Smooth muscle cell (in vitro differentiated cells): ENCODE data around the gene USB1. TPM values are rescaled to one million over a fixed set of nuclear protein-coding genes. Genes with fewer than 3 reads are reported as not detected.

Experiments
- DNase-seq: peaks from one replicate; lab custom pipeline; 2025; ENCODE audit not compliant: unreplicated experiment; lab: John Stamatoyannopoulos, UW
- H2AFZ ChIP-seq: fragments of 200-600 bp; sonication (generic); 2 replicates; pipeline ENCODE4 v1.6.0; 2016; ENCODE audit warnings: antibody characterized with exemption, low read depth, mild to moderate bottlenecking
- H3F3A ChIP-seq: fragments of 200-600 bp; sonication (generic); 2 replicates; pipeline ENCODE4 v1.6.0; 2017; ENCODE audit warnings: antibody characterized with exemption, low read depth
- H3K27ac ChIP-seq: fragments of 200-600 bp; sonication (generic); 2 replicates; pipeline ENCODE4 v1.5.1; 2016; ENCODE audit warnings: low read depth, mild to moderate bottlenecking
- H3K27me3 ChIP-seq: fragments of 200-600 bp; sonication (generic); 2 replicates; pipeline ENCODE4 v1.6.1; 2016; ENCODE audit warnings: low read depth, mild to moderate bottlenecking
- H3K36me3 ChIP-seq: fragments of 200-600 bp; sonication (generic); 2 replicates; pipeline ENCODE4 v1.5.1; 2016; ENCODE audit warnings: low read depth
- H3K4me1 ChIP-seq: fragments of 200-600 bp; sonication (generic); 2 replicates; pipeline ENCODE4 v1.5.1; 2016; ENCODE audit warnings: low read depth
- H3K4me2 ChIP-seq: fragments of 200-600 bp; sonication (generic); 2 replicates; pipeline ENCODE4 v1.6.0; 2016; ENCODE audit warnings: mild to moderate bottlenecking
- H3K4me3 ChIP-seq: fragments of 200-600 bp; sonication (generic); 2 replicates; pipeline ENCODE4 v1.5.1; 2016; ENCODE audit warnings: mild to moderate bottlenecking
- H3K79me2 ChIP-seq: fragments of 200-600 bp; sonication (generic); 2 replicates; pipeline ENCODE4 v1.6.0; 2016; ENCODE audit warnings: low read depth, mild to moderate bottlenecking
- H3K9ac ChIP-seq: fragments of 200-600 bp; sonication (generic); 2 replicates; pipeline ENCODE4 v1.6.0; 2016; ENCODE audit warnings: low read depth
- H3K9me3 ChIP-seq: fragments of 200-600 bp; sonication (generic); replicated peaks from 2 replicates; pipeline ENCODE4 v1.5.1; 2016; ENCODE audit warnings: low read depth
- H4K20me1 ChIP-seq: fragments of 200-600 bp; sonication (generic); 2 replicates; pipeline ENCODE4 v1.6.0; 2016; ENCODE audit warnings: low read depth
- WGBS: methylation state at CpG from one replicate; pipeline ENCODE4 v1.1.7; 2016; ENCODE audit warnings: low lambda C conversion rate; 5-methylcytosine and 5-hydroxymethylcytosine counted together
- polyA plus RNA-seq: library from polyadenylated mRNA; unstranded; fragments of >200 nt; fragmentation: Nextera tagmentation; extraction: Ambion mirVana; gene quantifications from 2 replicates; pipeline ENCODE4 v1.2.1, GENCODE V29; 2016
- total RNA-seq: library from RNA; depleted of rRNA; stranded (reverse); fragments of >200 nt; gene quantifications from 2 replicates; pipeline ENCODE4 v1.2.3, GENCODE V29; 2014
- TF ChIP-seq, protein P1 (sequence below): fragments of 200-600 bp; sonication (generic); IDR thresholded peaks from 2 replicates; pipeline ENCODE4 v1.5.1; 2017; ENCODE audit warnings: borderline replicate concordance, mild to moderate bottlenecking, antibody characterized with exemption; ENCODE audit not compliant: insufficient read depth, poor library complexity, severe bottlenecking

The USB1 gene
- total and polyA plus RNA-seq, 2 experiments from 2014 or later = 26.9 to 56.6 TPM

DNA sequence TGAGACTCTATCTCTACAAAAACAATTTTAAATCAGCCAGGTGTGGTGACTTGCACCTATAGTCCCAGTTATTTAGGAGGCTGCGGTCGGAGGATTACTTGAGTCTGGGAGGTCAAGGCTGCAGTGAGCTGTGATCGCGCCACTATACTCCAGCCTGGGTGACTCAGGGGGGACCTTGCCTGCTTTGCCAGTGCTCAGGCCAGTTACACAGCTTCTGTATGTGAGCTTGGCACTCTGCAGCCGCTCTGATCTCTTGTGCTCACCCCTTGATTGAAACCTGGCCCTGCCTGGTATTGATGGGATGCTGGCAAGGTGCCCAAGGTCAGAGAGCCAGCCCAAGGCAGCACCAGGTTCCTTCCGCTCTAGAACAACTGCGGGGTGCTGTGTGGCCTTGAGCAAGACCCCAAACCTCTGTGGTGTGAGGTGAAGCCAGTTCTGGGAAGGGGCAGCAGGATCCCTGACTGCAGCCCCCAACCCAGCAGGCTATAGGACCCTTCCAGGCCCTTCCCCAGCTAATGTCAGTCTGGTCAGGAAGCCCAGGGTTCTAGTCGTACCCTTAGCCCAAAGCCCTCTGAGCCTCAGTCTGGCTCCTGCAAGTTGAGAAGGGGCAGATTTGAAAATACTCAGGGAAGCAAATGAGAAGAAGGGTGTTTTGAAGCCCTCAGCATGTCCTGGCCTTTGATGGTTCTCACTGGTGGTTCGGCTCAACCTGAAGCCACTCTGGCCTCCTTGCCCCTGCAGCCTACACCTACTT, 43.2 kb downstream of the USB1 start:
- H3F3A ChIP-seq = no peaks in the 10 kb centered on the region
- TF ChIP-seq, protein P1, sequence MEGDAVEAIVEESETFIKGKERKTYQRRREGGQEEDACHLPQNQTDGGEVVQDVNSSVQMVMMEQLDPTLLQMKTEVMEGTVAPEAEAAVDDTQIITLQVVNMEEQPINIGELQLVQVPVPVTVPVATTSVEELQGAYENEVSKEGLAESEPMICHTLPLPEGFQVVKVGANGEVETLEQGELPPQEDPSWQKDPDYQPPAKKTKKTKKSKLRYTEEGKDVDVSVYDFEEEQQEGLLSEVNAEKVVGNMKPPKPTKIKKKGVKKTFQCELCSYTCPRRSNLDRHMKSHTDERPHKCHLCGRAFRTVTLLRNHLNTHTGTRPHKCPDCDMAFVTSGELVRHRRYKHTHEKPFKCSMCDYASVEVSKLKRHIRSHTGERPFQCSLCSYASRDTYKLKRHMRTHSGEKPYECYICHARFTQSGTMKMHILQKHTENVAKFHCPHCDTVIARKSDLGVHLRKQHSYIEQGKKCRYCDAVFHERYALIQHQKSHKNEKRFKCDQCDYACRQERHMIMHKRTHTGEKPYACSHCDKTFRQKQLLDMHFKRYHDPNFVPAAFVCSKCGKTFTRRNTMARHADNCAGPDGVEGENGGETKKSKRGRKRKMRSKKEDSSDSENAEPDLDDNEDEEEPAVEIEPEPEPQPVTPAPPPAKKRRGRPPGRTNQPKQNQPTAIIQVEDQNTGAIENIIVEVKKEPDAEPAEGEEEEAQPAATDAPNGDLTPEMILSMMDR = no peak

DNA sequence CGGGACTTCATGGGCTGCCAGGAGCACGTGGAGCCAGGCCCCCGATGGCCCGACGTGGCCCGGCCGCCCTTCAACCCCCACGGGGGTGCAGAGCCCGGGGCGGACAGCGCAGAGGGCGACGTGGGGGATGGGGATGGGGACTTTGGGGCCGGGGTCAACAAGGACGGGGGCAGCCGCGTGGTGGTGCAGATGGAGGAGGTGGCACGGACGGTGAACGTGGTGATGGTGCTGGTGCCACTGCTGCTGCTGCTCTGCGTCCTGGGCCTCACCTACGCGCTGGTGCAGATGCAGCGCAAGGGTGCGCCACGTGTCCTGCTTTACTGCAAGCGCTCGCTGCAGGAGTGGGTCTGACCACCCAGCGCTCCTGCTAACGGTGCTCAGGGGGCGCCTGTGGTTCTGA, 43.9 kb downstream of the USB1 start:
- no peak for DNase-seq
- Histone ChIP-seq H3K4me1 (no peaks in the 10 kb centered on the region), H3K4me3 (no peak overlapping the region), H2AFZ (no peak overlapping the region), H3F3A (no peaks in the 10 kb centered on the region), H4K20me1 (no peaks in the 10 kb centered on the region), H3K36me3 (no peaks in the 10 kb centered on the region), H3K9ac (no peak overlapping the region), H3K27me3 (no peaks in the 10 kb centered on the region), H3K4me2 (no peak overlapping the region), H3K9me3 (no peaks in the 10 kb centered on the region), H3K27ac (no peak overlapping the region), H3K79me2 (no peaks in the 10 kb centered on the region)
- TF ChIP-seq, protein P1 = no peak
- WGBS = 98% methylated on average over 16 of the region's 31 CpGs

More for the DNA sequence above, 43.2 kb downstream of the USB1 start:
- no peaks in the 10 kb centered on the region for H3K9me3 ChIP-seq
- H3K79me2 ChIP-seq = no peaks in the 10 kb centered on the region
- H2AFZ ChIP-seq = no peak overlapping the region
- no peaks in the 10 kb centered on the region for H3K27me3 ChIP-seq
- H3K27ac ChIP-seq = no peak overlapping the region
- H3K4me3 ChIP-seq = no peak overlapping the region
- no peak overlapping the region for H3K4me2 ChIP-seq
- H3K4me1 ChIP-seq = no peaks in the 10 kb centered on the region
- no peaks in the 10 kb centered on the region for H3K36me3 ChIP-seq
- 97% methylated on average over 9 of the region's 9 CpGs for WGBS
- H3K9ac ChIP-seq = no peak overlapping the region
- no peaks in the 10 kb centered on the region for H4K20me1 ChIP-seq
- no peak for DNase-seq

DNA sequence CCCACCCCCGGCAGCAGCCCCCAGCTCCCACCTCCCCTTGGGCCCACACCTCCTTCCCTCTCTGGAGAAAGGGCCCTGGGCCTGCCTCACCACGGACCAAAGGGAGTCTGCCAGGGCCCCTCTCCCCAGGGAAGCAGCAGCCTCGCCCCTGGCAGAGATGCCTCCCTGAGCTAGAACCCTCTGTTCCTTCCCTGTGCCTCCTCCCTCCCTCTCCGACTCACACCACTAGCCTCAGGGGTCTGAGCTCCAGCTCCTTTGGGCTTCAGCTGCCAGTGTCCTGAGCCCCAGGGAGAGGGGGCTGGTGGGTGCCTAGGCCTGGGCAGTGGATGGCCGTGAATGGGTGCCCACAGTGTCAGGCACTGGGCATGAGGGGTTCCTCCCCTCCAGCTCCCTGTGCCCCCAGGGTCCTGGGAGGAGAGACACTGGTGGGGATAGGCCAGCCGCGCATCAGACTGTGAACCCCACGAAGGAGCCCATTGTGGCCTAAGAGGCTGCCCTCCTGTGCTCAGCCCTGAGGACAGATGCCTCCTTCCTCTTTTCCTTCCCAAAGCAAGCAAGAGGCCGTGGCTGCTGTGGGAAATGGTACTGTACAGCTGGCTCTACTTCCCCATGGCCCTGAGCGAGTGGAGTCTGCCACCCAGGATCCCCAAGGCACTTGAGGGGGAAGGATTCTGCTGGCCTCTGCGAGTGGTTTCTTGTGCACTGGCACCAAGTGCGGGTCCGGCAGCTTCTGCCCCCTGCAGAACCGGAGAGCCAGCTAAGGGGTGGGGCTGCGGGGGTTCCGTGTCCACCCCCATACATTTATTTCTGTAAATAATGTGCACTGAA, 45.1 kb downstream of the USB1 start:
- no peaks in the 10 kb centered on the region for H4K20me1 ChIP-seq
- no peak for DNase-seq
- H3K9ac ChIP-seq = no peak overlapping the region
- H3K9me3 ChIP-seq = no peaks in the 10 kb centered on the region
- no peak overlapping the region for H3K27ac ChIP-seq
- TF ChIP-seq, protein P1 = no peak
- no peaks in the 10 kb centered on the region for H3K27me3 ChIP-seq
- no peaks in the 10 kb centered on the region for H3K4me1 ChIP-seq
- H3K36me3 ChIP-seq = no peaks in the 10 kb centered on the region
- H3K4me3 ChIP-seq = no peak overlapping the region
- H2AFZ ChIP-seq = no peak overlapping the region
- no peak overlapping the region for H3K4me2 ChIP-seq
- H3K79me2 ChIP-seq = no peaks in the 10 kb centered on the region
- no peaks in the 10 kb centered on the region for H3F3A ChIP-seq
- 96% methylated on average over 14 of the region's 16 CpGs for WGBS
